Hepatic stellate cell (primary cell): ENCODE measurements around the gene PPP1R1A.

ENCODE experiments used
- DNase-seq: peaks from one replicate; pipeline ENCODE4 v3.0.0; 2011; ENCODE audit warnings: low spot score

PPP1R1A gene

GRCh38 chr12:54603173-54603814, 14.8 kb upstream of the PPP1R1A start:
- DNase-seq: peak; percentile 71

GRCh38 chr12:54602661-54603060, 14.2 kb upstream of the PPP1R1A start:
- no peak for DNase-seq

- DNase-seq: no peak
Measured at GRCh38 chr12:54601841-54602240, 13.4 kb upstream of the PPP1R1A start.

GRCh38 chr12:54598970-54599369, 10.5 kb upstream of the PPP1R1A start:
- DNase-seq: no peak

- DNase-seq: peak; percentile 67
Measured at GRCh38 chr12:54596526-54596946, 8.1 kb upstream of the PPP1R1A start.

GRCh38 chr12:54595471-54595870, 7.0 kb upstream of the PPP1R1A start:
- no peak for DNase-seq

GRCh38 chr12:54593725-54594124, 5.3 kb upstream of the PPP1R1A start:
- DNase-seq: no peak

GRCh38 chr12:54593135-54593534, 4.7 kb upstream of the PPP1R1A start:
- DNase-seq: no peak

- DNase-seq: no peak
Measured at GRCh38 chr12:54592316-54592715, 3.9 kb upstream of the PPP1R1A start.

GRCh38 chr12:54590978-54591591, 2.6 kb upstream of the PPP1R1A start:
- DNase-seq: no peak

GRCh38 chr12:54589964-54590363, 1.5 kb upstream of the PPP1R1A start:
- no peak for DNase-seq

GRCh38 chr12:54588890-54589267, 420 bp upstream of the PPP1R1A start:
- DNase-seq: no peak

GRCh38 chr12:54587315-54587873, 1.1 kb downstream of the PPP1R1A start:
- no peak for DNase-seq

- DNase-seq: no peak
Measured at GRCh38 chr12:54586620-54587019, 1.8 kb downstream of the PPP1R1A start.

- DNase-seq: no peak
Measured at GRCh38 chr12:54585243-54585642, 3.2 kb downstream of the PPP1R1A start.

- DNase-seq: no peak
Measured at GRCh38 chr12:54584128-54584527, 4.3 kb downstream of the PPP1R1A start.

GRCh38 chr12:54583726-54584125, 4.7 kb downstream of the PPP1R1A start:
- no peak for DNase-seq

GRCh38 chr12:54581412-54581811, 7.0 kb downstream of the PPP1R1A start:
- DNase-seq: no peak

- peak; percentile 82 for DNase-seq
Measured at GRCh38 chr12:54579696-54580333, 8.6 kb downstream of the PPP1R1A start.

- no peak for DNase-seq
Measured at GRCh38 chr12:54579258-54579657, 9.2 kb downstream of the PPP1R1A start.

- no peak for DNase-seq
Measured at GRCh38 chr12:54578778-54579177, 9.7 kb downstream of the PPP1R1A start.

GRCh38 chr12:54572881-54573280, 15.6 kb downstream of the PPP1R1A start:
- no peak for DNase-seq
